ENCODE results near the gene CCR9. TPM values are rescaled to one million over a fixed set of nuclear protein-coding genes. Genes with fewer than 3 reads are reported as not detected.

The CCR9 gene
- total RNA-seq, 1 experiment from 2014 or later = not detected

DNA sequence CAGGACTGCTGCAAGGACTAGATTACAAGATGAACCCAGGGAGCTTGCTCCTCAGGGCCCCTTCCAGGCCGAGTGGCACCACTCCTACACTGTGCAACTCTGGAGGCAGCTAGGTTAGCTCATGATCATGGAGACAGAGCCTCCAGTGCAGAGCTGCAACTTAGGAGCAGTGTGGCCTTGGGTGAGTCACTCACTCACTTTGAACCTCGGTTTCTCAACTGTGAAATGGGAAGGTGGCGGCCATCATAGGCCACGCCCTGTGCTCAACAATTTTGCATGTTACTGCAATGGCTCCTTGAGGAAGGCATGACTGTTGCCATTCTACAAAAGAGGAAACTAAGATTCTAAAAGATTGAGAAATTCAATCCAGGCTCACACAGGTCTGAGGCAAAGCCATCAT lies 45.8 kb downstream of the CCR9 start:
- TF ChIP-seq, protein P1, sequence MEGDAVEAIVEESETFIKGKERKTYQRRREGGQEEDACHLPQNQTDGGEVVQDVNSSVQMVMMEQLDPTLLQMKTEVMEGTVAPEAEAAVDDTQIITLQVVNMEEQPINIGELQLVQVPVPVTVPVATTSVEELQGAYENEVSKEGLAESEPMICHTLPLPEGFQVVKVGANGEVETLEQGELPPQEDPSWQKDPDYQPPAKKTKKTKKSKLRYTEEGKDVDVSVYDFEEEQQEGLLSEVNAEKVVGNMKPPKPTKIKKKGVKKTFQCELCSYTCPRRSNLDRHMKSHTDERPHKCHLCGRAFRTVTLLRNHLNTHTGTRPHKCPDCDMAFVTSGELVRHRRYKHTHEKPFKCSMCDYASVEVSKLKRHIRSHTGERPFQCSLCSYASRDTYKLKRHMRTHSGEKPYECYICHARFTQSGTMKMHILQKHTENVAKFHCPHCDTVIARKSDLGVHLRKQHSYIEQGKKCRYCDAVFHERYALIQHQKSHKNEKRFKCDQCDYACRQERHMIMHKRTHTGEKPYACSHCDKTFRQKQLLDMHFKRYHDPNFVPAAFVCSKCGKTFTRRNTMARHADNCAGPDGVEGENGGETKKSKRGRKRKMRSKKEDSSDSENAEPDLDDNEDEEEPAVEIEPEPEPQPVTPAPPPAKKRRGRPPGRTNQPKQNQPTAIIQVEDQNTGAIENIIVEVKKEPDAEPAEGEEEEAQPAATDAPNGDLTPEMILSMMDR (IDR thresholded peaks at IDR 0.05 in 2 of 3, conservative IDR thresholded peaks at IDR 0.05 in 1 of 3; ENCODE audit: borderline replicate concordance in 1 of 3, insufficient read depth in 1 of 3, low read depth in 2 of 3, low read length in 2 of 3) = no peak
- TF ChIP-seq CEBPB (IDR thresholded peaks at IDR 0.05; ENCODE audit: low read depth) (no peak), SRF (IDR thresholded peaks at IDR 0.05; ENCODE audit: low read depth) (no peak), EZH2phosphoT487 (IDR thresholded peaks at IDR 0.05; ENCODE audit: borderline replicate concordance) (no peak), YY1 (IDR thresholded peaks at IDR 0.05; ENCODE audit: extremely low read depth, insufficient replicate concordance, low read depth, low read length) (no peak)
- Histone ChIP-seq H2AFZ (ENCODE audit: low read depth, low read length, poor library complexity, severe bottlenecking) (no peak overlapping the region), H3K36me3 (ENCODE audit: control insufficient read depth in 1 of 2, insufficient read depth in 2 of 2, low read length in 2 of 2) (peaks cover 28 to 29% of the 10 kb centered on the region in 2 experiments; a peak in 3 of 4 replicates), H3K79me2 (ENCODE audit: insufficient read depth, low read length) (no peaks in the 10 kb centered on the region), H3K4me3 (replicated peaks in 1 of 2; ENCODE audit: low read depth in 1 of 2, low read length in 2 of 2) (no peak overlapping the region), H3K9me3 (ENCODE audit: control insufficient read depth in 1 of 2, insufficient read depth in 1 of 2, low read depth in 1 of 2, low read length in 2 of 2) (no peaks in the 10 kb centered on the region), H3K27me3 (ENCODE audit: insufficient read depth, low read length) (no peaks in the 10 kb centered on the region), H3K9ac (ENCODE audit: low read length) (no peak overlapping the region), H3K27ac (ENCODE audit: low read depth, low read length) (no peak overlapping the region), H4K20me1 (ENCODE audit: insufficient read depth) (no peaks in the 10 kb centered on the region), H3K4me2 (ENCODE audit: low read length) (no peak overlapping the region), H3K4me1 (ENCODE audit: control insufficient read depth in 1 of 2, insufficient read depth in 2 of 2, low read length in 2 of 2) (no peaks in the 10 kb centered on the region), H3K9me2 (ENCODE audit: insufficient read depth) (no peaks in the 10 kb centered on the region)
- intact Hi-C loops (cut with micrococcal nuclease) = loop anchor here (10.0 kb wide), 1 partner anchor 283 kb away; no protein-coding TSS in a partner anchor
- ChIA-PET CTCF (interaction anchor here (1.1 kb wide), 1 partner anchor 147 kb away, joined by 3 read pairs; no protein-coding TSS in a partner anchor), POLR2A (no interaction called here), RAD21 (ENCODE audit: low non-redundant PET in 1 of 2, low total read pairs in 2 of 2, uncharacterized antibody in 2 of 2, unreplicated experiment in 2 of 2) (no interaction called here)
- no peak for ATAC-seq
- BruUV-seq (replicated peaks) = no TSS peak
- DNase-seq (ENCODE audit: low read depth, low spot score) = no peak

GRCh38 chr3:45933591-45933990 lies 47.2 kb downstream of the CCR9 start:
- Histone ChIP-seq H3K9me3 (ENCODE audit: control insufficient read depth in 1 of 2, insufficient read depth in 1 of 2, low read depth in 1 of 2, low read length in 2 of 2) (no peaks in the 10 kb centered on the region), H3K4me3 (replicated peaks in 1 of 2; ENCODE audit: low read depth in 1 of 2, low read length in 2 of 2) (no peak overlapping the region), H3K27ac (ENCODE audit: low read depth, low read length) (no peak overlapping the region), H3K9me2 (ENCODE audit: insufficient read depth) (no peaks in the 10 kb centered on the region), H3K4me2 (ENCODE audit: low read length) (no peak overlapping the region), H3K27me3 (ENCODE audit: insufficient read depth, low read length) (no peaks in the 10 kb centered on the region), H3K4me1 (ENCODE audit: control insufficient read depth in 1 of 2, insufficient read depth in 2 of 2, low read length in 2 of 2) (no peaks in the 10 kb centered on the region), H2AFZ (ENCODE audit: low read depth, low read length, poor library complexity, severe bottlenecking) (no peak overlapping the region), H4K20me1 (ENCODE audit: insufficient read depth) (no peaks in the 10 kb centered on the region), H3K79me2 (ENCODE audit: insufficient read depth, low read length) (no peaks in the 10 kb centered on the region), H3K36me3 (ENCODE audit: control insufficient read depth in 1 of 2, insufficient read depth in 2 of 2, low read length in 2 of 2) (peaks cover 22 to 23% of the 10 kb centered on the region in 2 experiments; a peak in 3 of 4 replicates), H3K9ac (ENCODE audit: low read length) (no peak overlapping the region)
- ChIA-PET CTCF (no interaction called here), POLR2A (no interaction called here), RAD21 (ENCODE audit: low non-redundant PET in 1 of 2, low total read pairs in 2 of 2, uncharacterized antibody in 2 of 2, unreplicated experiment in 2 of 2) (no interaction called here)
- intact Hi-C loops (cut with micrococcal nuclease) = loop anchor here (10.0 kb wide), 1 partner anchor 281 kb away; no protein-coding TSS in a partner anchor
- DNase-seq (ENCODE audit: low read depth, low spot score) (no peak), ATAC-seq (no peak)
- TF ChIP-seq CEBPB (IDR thresholded peaks at IDR 0.05; ENCODE audit: low read depth) (no peak), SIN3A (IDR thresholded peaks at IDR 0.05; ENCODE audit: low read depth) (no peak), SP1 (IDR thresholded peaks at IDR 0.05; ENCODE audit: low read depth) (no peak), JUND (IDR thresholded peaks at IDR 0.05) (no peak), REST (IDR thresholded peaks at IDR 0.05; ENCODE audit: low read depth) (no peak)
- TF ChIP-seq, protein P1 (IDR thresholded peaks at IDR 0.05 in 2 of 3, conservative IDR thresholded peaks at IDR 0.05 in 1 of 3; ENCODE audit: borderline replicate concordance in 1 of 3, insufficient read depth in 1 of 3, low read depth in 2 of 3, low read length in 2 of 3) = no peak
- BruUV-seq (replicated peaks) = no TSS peak

Data from HCT116 (cell line).